OCI-LY7 (cell line): ENCODE results near the gene SLCO4A1. TPM values are rescaled to one million over a fixed set of nuclear protein-coding genes. Genes with fewer than 3 reads are reported as not detected.

ENCODE experiments used
- BruUV-seq: library from RNA; stranded (reverse); fragments of 400-500 nt; replicated peaks from 2 replicates; lab custom pipeline; 2021; lab: Mats Ljungman, UMichigan
- CTCF ChIA-PET: fragments of 300-600 bp; sonication (Branson Sonifier 250); formaldehyde crosslinking; loops from one replicate; lab custom pipeline; 2022; ENCODE audit warnings: antibody characterized with exemption; ENCODE audit not compliant: unreplicated experiment; lab: Charles Lee
- POLR2A ChIA-PET: fragments of 300-600 bp; sonication (Branson Sonifier 250); formaldehyde crosslinking; loops from one replicate; lab custom pipeline; 2022; ENCODE audit warnings: antibody characterized with exemption; lab: Charles Lee
- DNase-seq: peaks from one replicate; pipeline ENCODE4 v3.0.0-alpha.2; 2015; ENCODE audit warnings: low spot score
- H2AFZ ChIP-seq: fragments of 200-600 bp; sonication (generic), shearing (Covaris generic); 2 replicates; pipeline ENCODE4 v1.6.1; 2014; ENCODE audit warnings: mild to moderate bottlenecking, antibody characterized with exemption, low read length, moderate library complexity
- H3K27ac ChIP-seq: fragments of 200-600 bp; sonication (generic); 2 replicates; pipeline ENCODE4 v1.5.1; 2014; ENCODE audit warnings: mixed run types, low read depth, mild to moderate bottlenecking, moderate library complexity, low read length, inconsistent platforms; ENCODE audit not compliant: poor library complexity, severe bottlenecking
- H3K36me3 ChIP-seq: fragments of 200-600 bp; sonication (generic); 2 replicates; pipeline ENCODE4 v1.6.1; 2014; ENCODE audit warnings: mild to moderate bottlenecking, antibody characterized with exemption, low read length, moderate library complexity, mixed read lengths; ENCODE audit not compliant: insufficient read depth
- H3K4me1 ChIP-seq: fragments of 200-600 bp; sonication (generic); 2 replicates; pipeline ENCODE4 v1.5.1; 2014; ENCODE audit warnings: mild to moderate bottlenecking, low read length; ENCODE audit not compliant: insufficient read depth, poor library complexity, severe bottlenecking
- H3K4me2 ChIP-seq: fragments of 200-600 bp; sonication (generic); 2 replicates; pipeline ENCODE4 v1.6.1; 2014; ENCODE audit warnings: mild to moderate bottlenecking, low read length
- H3K4me3 ChIP-seq: fragments of 200-600 bp; sonication (generic); 2 replicates; pipeline ENCODE4 v1.5.1; 2014; ENCODE audit warnings: mild to moderate bottlenecking, low read depth, low read length; ENCODE audit not compliant: poor library complexity, severe bottlenecking
- H3K79me2 ChIP-seq: fragments of 200-600 bp; sonication (generic); 2 replicates; pipeline ENCODE4 v1.6.1; 2016; ENCODE audit warnings: low read depth, mild to moderate bottlenecking, low read length, moderate library complexity, mixed read lengths; ENCODE audit not compliant: insufficient read depth
- H3K9me2 ChIP-seq: fragments of 200-600 bp; sonication (generic); 2 replicates; pipeline ENCODE4 v1.6.1; 2016; ENCODE audit warnings: mild to moderate bottlenecking, low read length, mixed read lengths; ENCODE audit not compliant: insufficient read depth
- H3K9me3 ChIP-seq: fragments of 200-600 bp; sonication (generic); 2 replicates; pipeline ENCODE4 v1.6.1; 2014; ENCODE audit warnings: mild to moderate bottlenecking, mixed run types, low read length, mixed read lengths
- H4K20me1 ChIP-seq: fragments of 200-600 bp; sonication (generic); 2 replicates; pipeline ENCODE4 v1.6.1; 2014; ENCODE audit warnings: mild to moderate bottlenecking, antibody characterized with exemption, low read length, moderate library complexity, mixed read lengths; ENCODE audit not compliant: insufficient read depth
- CTCF ChIP-seq: fragments of 200-600 bp; sonication (generic); conservative IDR thresholded peaks from 2 replicates; pipeline ENCODE4 v1.5.1; 2014; ENCODE audit warnings: mild to moderate bottlenecking, antibody characterized with exemption, low read length, moderate library complexity, mixed read lengths
- EZH2phosphoT487 ChIP-seq: fragments of 200-600 bp; sonication (generic); IDR thresholded peaks from 2 replicates; pipeline ENCODE4 v1.6.1; 2018; ENCODE audit warnings: low read depth, borderline replicate concordance, mild to moderate bottlenecking, mixed run types, antibody characterized with exemption, low read length, moderate library complexity, mixed read lengths
- intact Hi-C: fragments of 100-400 bp; cut with micrococcal nuclease; formaldehyde crosslinking; loops from one replicate; pipeline ENCODE4 v1.10.0; 2022; ENCODE audit not compliant: unreplicated experiment
- total RNA-seq, 2 experiments: library from RNA; depleted of rRNA in 1 of 2; stranded (reverse); fragments of >200 nt in 1 of 2; shearing (Covaris generic) in 1 of 2; gene quantifications; 2 replicates each; pipeline ENCODE4 v1.2.3, GENCODE V29; 2014 to 2022

The SLCO4A1 gene
- total RNA-seq, 2 experiments from 2014 or later, result 34.3 to 52.4 TPM

- no peaks in the 10 kb centered on the region for H3K79me2 ChIP-seq
- H3K4me2 ChIP-seq, result no peak overlapping the region
- H2AFZ ChIP-seq, result no peak overlapping the region
- ChIA-PET POLR2A (no interaction called here), CTCF (no interaction called here)
- no peaks in the 10 kb centered on the region for H4K20me1 ChIP-seq
- no peak overlapping the region for H3K27ac ChIP-seq
- intact Hi-C loops, result no loop called here
- H3K9me2 ChIP-seq, result no peaks in the 10 kb centered on the region
- TF ChIP-seq CTCF, result no peak
- DNase-seq, result no peak
- no peak overlapping the region for H3K4me3 ChIP-seq
- BruUV-seq, result no TSS peak
- no peaks in the 10 kb centered on the region for H3K9me3 ChIP-seq
- no peaks in the 10 kb centered on the region for H3K36me3 ChIP-seq
- H3K4me1 ChIP-seq, result no peaks in the 10 kb centered on the region
Measured at GRCh38 chr20:62690261-62690820, 48.0 kb downstream of the SLCO4A1 start.

GRCh38 chr20:62691487-62691886 is 49.2 kb downstream of the SLCO4A1 start:
- Histone ChIP-seq H3K4me3 (no peak overlapping the region), H4K20me1 (no peaks in the 10 kb centered on the region), H3K36me3 (no peaks in the 10 kb centered on the region), H3K9me3 (no peaks in the 10 kb centered on the region), H3K9me2 (no peaks in the 10 kb centered on the region), H3K27ac (no peak overlapping the region), H3K79me2 (no peaks in the 10 kb centered on the region), H2AFZ (no peak overlapping the region), H3K4me2 (no peak overlapping the region), H3K4me1 (no peaks in the 10 kb centered on the region)
- TF ChIP-seq CTCF, result no peak
- TF ChIP-seq EZH2phosphoT487, result no peak
- DNase-seq, result no peak
- BruUV-seq, result no TSS peak
- ChIA-PET CTCF (no interaction called here), POLR2A (no interaction called here)
- intact Hi-C loops, result no loop called here

GRCh38 chr20:62692176-62692575 is 49.9 kb downstream of the SLCO4A1 start:
- Histone ChIP-seq H3K36me3 (no peaks in the 10 kb centered on the region), H3K9me2 (no peaks in the 10 kb centered on the region), H3K9me3 (no peaks in the 10 kb centered on the region), H3K4me2 (no peak overlapping the region), H2AFZ (no peak overlapping the region), H4K20me1 (no peaks in the 10 kb centered on the region), H3K79me2 (no peaks in the 10 kb centered on the region), H3K27ac (no peak overlapping the region), H3K4me3 (no peak overlapping the region), H3K4me1 (no peaks in the 10 kb centered on the region)
- CTCF ChIA-PET, result no interaction called here
- intact Hi-C loops, result no loop called here
- no TSS peak for BruUV-seq
- TF ChIP-seq EZH2phosphoT487 (no peak), CTCF (no peak)
- DNase-seq, result no peak
- POLR2A ChIA-PET, result no interaction called here
